ENCODE results near the gene BBS4.

Gene BBS4

GRCh38 chr15:72766025-72766424 is 80.0 kb downstream of the BBS4 start:
- no peak for DNase-seq

- DNase-seq = no peak
These were observed 80.8 kb downstream of the BBS4 start for GRCh38 chr15:72766780-72767179.

GRCh38 chr15:72770673-72771328 is 84.8 kb downstream of the BBS4 start:
- DNase-seq = no peak

- no peak for DNase-seq
These were observed 85.3 kb downstream of the BBS4 start for GRCh38 chr15:72771329-72771725.

DNA sequence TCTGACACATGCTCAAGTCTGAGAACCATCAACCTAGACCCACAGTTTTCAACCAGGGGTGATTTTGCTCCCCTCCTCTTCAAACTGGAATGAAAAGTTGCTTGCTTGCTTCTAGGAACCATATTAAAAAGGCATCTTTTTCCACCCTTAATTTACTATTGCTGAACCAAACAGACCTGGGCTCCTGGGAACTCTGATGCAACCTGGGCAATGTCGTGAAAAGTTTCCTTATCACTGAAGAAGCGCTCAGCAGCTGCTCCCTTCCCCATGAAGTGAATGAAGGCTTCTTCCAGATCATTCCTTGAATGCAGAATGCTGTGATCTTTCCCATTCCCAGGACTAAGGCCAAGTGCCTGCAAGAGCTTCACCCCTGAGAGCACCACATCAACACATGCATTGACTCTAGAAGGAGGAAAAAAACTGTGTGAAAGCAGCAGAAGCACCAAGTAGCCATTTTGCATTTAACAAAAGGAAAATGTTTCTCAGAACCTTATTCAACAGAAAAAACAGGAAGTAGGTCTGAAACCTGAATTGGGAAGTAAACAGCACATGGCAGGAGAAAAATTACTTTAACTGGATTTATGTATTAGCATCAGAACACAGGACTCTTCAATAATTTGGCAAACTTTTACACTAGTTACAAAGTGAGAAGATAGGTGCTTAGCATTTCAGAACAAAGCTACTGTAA is 88.8 kb downstream of the BBS4 start:
- no peak for DNase-seq

GRCh38 chr15:72778796-72779195 is 92.8 kb downstream of the BBS4 start:
- DNase-seq = no peak

DNA sequence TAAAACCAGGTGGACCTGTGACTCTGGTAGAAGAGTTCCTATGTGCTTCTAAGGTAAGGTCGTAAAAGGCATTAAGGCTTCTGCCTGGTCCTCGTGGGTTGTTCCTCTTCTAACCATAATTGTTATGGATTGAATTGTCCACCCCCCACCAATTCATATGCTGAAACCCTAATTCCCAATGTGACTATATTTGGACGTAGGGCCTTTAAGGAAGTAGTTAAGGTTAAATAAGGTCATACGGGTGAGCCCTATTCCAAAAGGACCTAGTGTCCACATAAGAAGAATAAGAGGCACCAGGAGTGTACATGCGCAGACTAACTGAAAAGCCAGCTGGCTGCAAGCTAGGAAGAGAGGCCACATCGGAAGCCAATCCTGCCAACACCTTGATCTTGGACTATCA is 95.6 kb downstream of the BBS4 start:
- DNase-seq = no peak

DNA sequence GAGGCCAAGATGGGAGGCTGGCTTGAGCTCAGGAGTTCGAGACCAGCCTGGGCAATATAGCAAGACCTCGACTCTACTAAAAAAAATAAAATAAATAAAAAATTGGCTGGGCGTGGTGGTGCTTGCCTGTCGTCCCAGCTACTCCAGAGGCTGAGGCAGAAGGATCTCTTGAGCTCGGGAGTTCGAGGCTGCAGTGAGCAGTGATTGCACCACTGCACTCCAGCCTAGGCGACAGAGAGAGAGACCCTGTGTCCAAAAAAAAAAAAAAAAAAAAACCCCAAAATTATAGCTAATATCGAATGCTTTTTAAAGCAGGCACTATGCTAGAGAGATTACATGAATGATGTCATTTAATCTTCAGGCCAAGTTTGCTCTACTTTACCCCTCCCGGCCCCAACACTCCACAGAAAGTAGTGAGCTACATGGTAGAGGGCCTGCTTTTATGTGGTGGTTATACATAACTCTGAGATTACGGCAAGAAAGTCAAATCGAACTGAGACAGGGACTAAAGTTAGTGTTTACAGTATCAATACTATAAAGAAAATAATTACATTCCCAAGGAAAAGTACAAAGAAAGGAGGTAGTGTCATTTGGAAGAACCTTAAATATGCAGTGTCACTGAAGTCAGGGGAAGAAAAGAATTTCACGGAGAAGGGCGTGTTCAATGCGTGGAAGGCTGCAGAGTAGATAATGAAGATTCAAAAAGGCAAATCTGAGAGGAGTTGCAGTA is 96.4 kb downstream of the BBS4 start:
- no peak for DNase-seq

DNA sequence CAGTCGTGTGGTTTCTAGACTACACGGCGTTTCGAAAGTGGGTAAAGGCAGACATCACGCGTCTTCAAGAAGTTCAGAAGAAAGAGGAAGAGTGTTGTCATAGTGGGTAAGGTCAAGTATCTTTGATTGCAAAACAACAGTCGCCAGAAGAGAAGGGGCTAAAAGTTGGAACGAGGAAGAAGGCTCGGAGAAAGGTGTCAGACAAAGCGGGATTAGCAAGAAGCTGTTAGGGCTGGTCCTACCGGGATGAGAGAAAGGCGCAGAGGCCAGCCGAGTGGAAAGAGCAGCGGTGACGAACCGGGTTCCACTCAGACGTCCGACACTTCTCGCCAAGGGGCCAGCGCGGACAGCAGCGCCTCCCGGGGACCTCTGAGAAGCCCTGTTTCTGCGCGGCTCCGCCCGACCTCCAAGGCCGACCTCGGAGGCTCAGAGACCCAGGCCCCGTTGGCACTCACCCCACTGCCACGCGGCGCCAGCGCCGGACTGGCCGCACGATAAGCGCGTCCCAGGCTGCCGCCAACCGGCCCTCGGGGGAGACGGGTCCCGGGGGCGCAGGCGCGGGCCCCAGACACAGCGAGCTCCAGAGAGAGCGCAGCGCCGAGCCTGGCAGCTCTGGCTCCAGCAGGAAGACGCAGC is 97.1 kb downstream of the BBS4 start:
- DNase-seq = no peak

DNA sequence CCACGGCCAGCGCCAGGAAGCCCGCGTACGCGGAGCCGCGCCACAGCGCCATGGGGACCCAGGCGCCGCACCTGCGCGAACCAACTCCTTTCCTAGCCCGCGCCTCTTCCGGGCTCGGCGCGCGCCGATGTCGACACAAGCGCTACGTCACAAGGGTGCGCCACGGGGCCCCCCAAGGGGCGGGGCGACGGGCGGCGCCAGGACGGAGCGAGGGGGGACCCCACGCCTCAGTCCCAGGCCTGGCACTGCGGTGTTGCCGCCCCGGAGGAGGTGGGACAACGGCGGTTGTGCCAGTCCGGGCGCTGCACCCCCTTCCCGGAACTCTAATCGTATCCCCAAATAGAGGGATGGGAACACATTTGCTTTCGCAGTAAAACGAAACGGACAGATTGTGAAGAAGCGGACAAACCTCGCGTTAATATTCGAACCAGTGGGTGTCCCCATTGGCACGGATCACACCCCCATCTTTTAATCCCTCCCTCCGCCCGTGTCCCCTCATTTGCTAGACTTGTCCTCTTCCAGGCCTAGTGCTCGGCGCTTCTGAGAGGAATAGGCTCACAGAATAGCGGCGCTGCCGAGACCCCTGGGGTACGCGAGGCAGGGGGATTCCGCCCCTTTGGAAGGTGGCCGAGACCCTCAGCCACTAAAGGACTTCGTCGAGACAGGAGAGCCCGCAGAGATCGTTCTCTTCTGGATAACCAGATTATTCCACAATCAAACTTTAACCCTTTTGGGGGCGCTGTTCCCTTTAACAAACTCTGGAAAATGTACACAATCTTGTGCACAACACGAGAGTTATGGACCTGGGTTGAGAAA is 97.8 kb downstream of the BBS4 start, which contains the start of gene ADPGK:
Gene ADPGK (minus strand): TSS at position 119 of the 816 bp plus-strand sequence. CDS start 67 bp downstream, at position 52.
- peak; percentile 54 for DNase-seq

GRCh38 chr15:72784456-72784876 is 98.5 kb downstream of the BBS4 start:
- DNase-seq = no peak

GRCh38 chr15:72785432-72785831 is 99.4 kb downstream of the BBS4 start:
- DNase-seq = no peak

DNA sequence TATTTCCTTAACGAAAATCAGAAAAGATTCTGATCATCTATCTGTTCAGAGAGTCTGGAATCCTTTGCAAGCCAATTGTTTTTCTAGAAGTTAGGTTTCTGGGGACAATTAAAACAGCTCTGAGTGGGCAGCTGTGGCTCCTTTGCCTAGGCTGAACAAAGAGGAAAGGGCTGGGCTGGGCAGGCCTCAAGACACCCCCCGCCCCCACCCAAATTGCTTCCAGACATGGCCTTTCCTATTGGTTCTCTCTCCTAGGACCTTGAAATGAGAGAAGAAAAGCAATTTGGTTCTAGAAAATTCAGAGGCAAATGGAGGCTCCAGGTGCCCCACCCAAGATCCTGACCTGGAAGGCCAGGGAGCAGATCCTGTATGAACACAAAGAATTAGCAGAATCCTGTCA is 99.8 kb downstream of the BBS4 start:
- no peak for DNase-seq

DNA sequence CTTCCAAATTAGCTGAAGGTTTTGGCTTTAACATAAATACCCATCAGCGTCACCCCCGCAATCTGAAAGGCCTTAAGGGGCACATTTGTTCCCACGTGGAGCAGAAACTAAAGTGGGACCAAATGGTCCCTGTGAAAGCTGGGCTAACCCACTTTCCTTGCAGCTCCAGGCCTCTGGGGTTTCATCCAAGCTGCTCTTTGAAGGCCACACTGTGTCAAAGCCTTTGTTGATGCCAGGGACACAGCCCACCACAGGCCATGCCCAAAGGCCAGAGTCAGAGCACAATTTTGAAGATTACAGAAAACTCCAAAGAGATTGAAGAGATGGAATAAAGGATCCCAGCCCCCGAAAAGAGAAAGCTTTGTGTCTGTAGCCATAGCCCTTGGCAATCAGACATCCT is 100.2 kb downstream of the BBS4 start:
- DNase-seq = no peak

- DNase-seq = no peak
These were observed 100.8 kb downstream of the BBS4 start for GRCh38 chr15:72786676-72787345.

DNA sequence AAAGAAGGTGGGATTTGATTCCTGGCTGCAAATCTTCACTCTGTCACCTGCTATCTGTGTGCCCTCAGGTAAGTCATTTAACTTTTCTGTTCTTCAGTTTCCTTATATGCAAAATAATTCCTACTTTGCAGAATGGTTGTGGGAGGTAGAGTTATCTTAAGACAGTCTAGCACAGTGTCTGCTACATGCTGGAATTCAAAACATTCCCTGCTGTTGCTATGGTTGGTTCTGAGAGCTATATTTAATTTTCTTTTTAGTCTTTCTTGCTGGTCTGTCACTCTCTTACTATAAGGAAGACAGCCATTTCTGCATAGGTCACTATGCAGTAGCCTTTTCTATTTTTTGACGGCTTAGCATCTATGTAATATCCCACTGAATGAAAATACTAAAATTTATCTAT is 101.5 kb downstream of the BBS4 start:
- DNase-seq = no peak
